Panc1 (cell line): ENCODE results near the gene EVI5. TPM values are rescaled to one million over a fixed set of nuclear protein-coding genes. Genes with fewer than 3 reads are reported as not detected.

Experiments used
- ATAC-seq: fragments of 200-7000 bp; cut with Tn5 transposase; 2 replicates; pipeline ENCODE4 v1.9.1; 2020; ENCODE audit warnings: mild to moderate bottlenecking, moderate library complexity
- BruUV-seq: library from RNA; stranded (reverse); fragments of 400-500 nt; replicated peaks from 2 replicates; lab custom pipeline; 2021; lab: Mats Ljungman, UMichigan
- CTCF ChIA-PET: fragments of 300-600 bp; sonication (Branson Sonifier 250); formaldehyde crosslinking; loops from one replicate; lab custom pipeline; 2022; ENCODE audit warnings: antibody characterized with exemption; lab: Charles Lee
- POLR2A ChIA-PET: fragments of 300-600 bp; sonication (Branson Sonifier 250); formaldehyde crosslinking; loops from one replicate; lab custom pipeline; 2022; ENCODE audit warnings: antibody characterized with exemption; lab: Charles Lee
- DNase-seq: peaks from one replicate; pipeline ENCODE4 v3.0.0-alpha.2; 2010; ENCODE audit warnings: low read depth, low spot score
- H3K27ac ChIP-seq: 2 replicates; pipeline ENCODE4 v1.5.1; 2011; ENCODE audit warnings: mild to moderate bottlenecking, low read length, inconsistent platforms
- H3K27me3 ChIP-seq: fragments of 200-500 bp; sonication (Bioruptor generic); 2 replicates; pipeline ENCODE4 v1.6.0; 2014; ENCODE audit warnings: low read length, inconsistent platforms; ENCODE audit not compliant: control insufficient read depth, insufficient read depth
- H3K36me3 ChIP-seq: fragments of 200-500 bp; sonication (Bioruptor generic); 2 replicates; pipeline ENCODE4 v1.5.1; 2014; ENCODE audit warnings: inconsistent platforms, mild to moderate bottlenecking, low read length, moderate library complexity; ENCODE audit not compliant: control insufficient read depth, insufficient read depth
- H3K4me1 ChIP-seq: 2 replicates; pipeline ENCODE4 v1.5.1; 2011; ENCODE audit warnings: inconsistent platforms, mild to moderate bottlenecking, low read length, moderate library complexity; ENCODE audit not compliant: control insufficient read depth, insufficient read depth
- H3K4me3 ChIP-seq, 2 experiments: 2 replicates each; pipeline ENCODE4 v1.5.1; 2011 to 2012; ENCODE audit warnings: low read depth in 2 of 2, low read length in 2 of 2, mild to moderate bottlenecking in 2 of 2, inconsistent platforms in 1 of 2, moderate library complexity in 1 of 2
- H3K9me3 ChIP-seq: fragments of 200-500 bp; sonication (Bioruptor generic); 2 replicates; pipeline ENCODE4 v1.5.1; 2014; ENCODE audit warnings: low read depth, mild to moderate bottlenecking, inconsistent platforms, low read length, moderate library complexity; ENCODE audit not compliant: control insufficient read depth, insufficient read depth
- CTCF ChIP-seq: fragments of 450-650 bp; IDR thresholded peaks from 2 replicates; pipeline ENCODE4 v1.5.1; 2017; ENCODE audit warnings: mild to moderate bottlenecking
- POLR2AphosphoS5 ChIP-seq: IDR thresholded peaks from 2 replicates; pipeline ENCODE4 v1.6.1; 2012; ENCODE audit warnings: mild to moderate bottlenecking, low read depth, low read length, moderate library complexity
- REST ChIP-seq, 2 experiments: IDR thresholded peaks; 2 replicates each; pipeline ENCODE4 v1.6.1; 2011 to 2012; ENCODE audit warnings: low read depth in 2 of 2, control low read depth in 1 of 2, low read length in 1 of 2, mild to moderate bottlenecking in 1 of 2, moderate library complexity in 1 of 2; ENCODE audit not compliant: insufficient read depth in 1 of 2
- SIN3A ChIP-seq: IDR thresholded peaks from 2 replicates; pipeline ENCODE4 v1.6.1; 2012; ENCODE audit warnings: low read depth, mild to moderate bottlenecking, low read length, moderate library complexity, borderline replicate concordance; ENCODE audit not compliant: insufficient read depth
- TCF7L2 ChIP-seq: IDR thresholded peaks from 2 replicates; pipeline ENCODE4 v1.6.1; 2011; ENCODE audit warnings: mild to moderate bottlenecking, low read depth, low read length, inconsistent platforms
- in situ Hi-C: cut with HindIII; loops from 2 replicates; pipeline ENCODE4 v1.10.0; 2016; ENCODE audit warnings: low sequenced_read_pairs, low pct_unique_long_range_greater_than_20kb
- intact Hi-C: fragments of 100-400 bp; cut with micrococcal nuclease; formaldehyde crosslinking; loops from one replicate; pipeline ENCODE4 v1.10.0; 2022; ENCODE audit not compliant: unreplicated experiment
- total RNA-seq: library from RNA; stranded (reverse); gene quantifications from one replicate; pipeline ENCODE4 v1.2.1, GENCODE V29; 2021; ENCODE audit not compliant: unreplicated experiment

Gene EVI5
- total RNA-seq, 1 experiment from 2014 or later, result 21.2 TPM

- no peak overlapping the region for H3K27ac ChIP-seq
- no peaks in the 10 kb centered on the region for H3K4me1 ChIP-seq
- H3K4me3 ChIP-seq, result no peak overlapping the region
- no TSS peak for BruUV-seq
- ATAC-seq, result no peak
- DNase-seq, result no peak
- ChIA-PET POLR2A (no interaction called here), CTCF (no interaction called here)
- in situ Hi-C loops, result no loop called here
- no peaks in the 10 kb centered on the region for H3K9me3 ChIP-seq
- H3K27me3 ChIP-seq, result no peaks in the 10 kb centered on the region
- intact Hi-C loops, result no loop called here
- H3K36me3 ChIP-seq, result no peaks in the 10 kb centered on the region
- TF ChIP-seq SIN3A, result no peak
- TF ChIP-seq REST (IDR thresholded peaks at IDR 0.05; ENCODE audit: insufficient read depth in 1 of 2, low read depth in 2 of 2, low read length in 1 of 2), result no peak
- TF ChIP-seq CTCF, result no peak
- TF ChIP-seq POLR2AphosphoS5, result no peak
- TF ChIP-seq TCF7L2, result no peak
These were observed 22.6 kb downstream of the EVI5 start for GRCh38 chr1:92762355-92762754.

- BruUV-seq, result no TSS peak
- Histone ChIP-seq H3K4me3 (no peak overlapping the region), H3K27me3 (no peaks in the 10 kb centered on the region), H3K4me1 (no peaks in the 10 kb centered on the region), H3K27ac (no peak overlapping the region), H3K9me3 (no peaks in the 10 kb centered on the region), H3K36me3 (no peaks in the 10 kb centered on the region; the same call in 1 of the 2 replicates)
- in situ Hi-C loops (no loop called here), intact Hi-C loops (no loop called here)
- no peak for DNase-seq
- ChIA-PET CTCF (no interaction called here), POLR2A (no interaction called here)
- no peak for ATAC-seq
- TF ChIP-seq SIN3A, result no peak
- TF ChIP-seq POLR2AphosphoS5, result no peak
- TF ChIP-seq REST (IDR thresholded peaks at IDR 0.05; ENCODE audit: insufficient read depth in 1 of 2, low read depth in 2 of 2, low read length in 1 of 2), result no peak
- no peak for TF ChIP-seq CTCF
- TF ChIP-seq TCF7L2, result no peak
These were observed 25.5 kb downstream of the EVI5 start for GRCh38 chr1:92759361-92759760.
